Activated naive CD4-positive, alpha-beta T cell treated with anti-CD3 and anti-CD28 coated beads for 36 hours (primary cell): ENCODE measurements around the gene CTTN. TPM values are rescaled to one million over a fixed set of nuclear protein-coding genes. Genes with fewer than 3 reads are reported as not detected.

Experiments used
- CTCF ChIA-PET: fragments of 350-600 bp; sonication (Branson Sonifier 250); formaldehyde crosslinking; loops from one replicate; lab custom pipeline; 2021; ENCODE audit warnings: antibody characterized with exemption; lab: Charles Lee
- DNase-seq: peaks from one replicate; pipeline ENCODE4 v3.0.0-alpha.2; 2020
- H3K27ac Mint-ChIP-seq: one replicate; pipeline ENCODE4 v1.8.0; 2021; ENCODE audit warnings: mild to moderate bottlenecking, mixed read lengths
- H3K27me3 Mint-ChIP-seq: one replicate; pipeline ENCODE4 v1.8.0; 2021; ENCODE audit warnings: low read depth, mixed read lengths
- H3K36me3 Mint-ChIP-seq: one replicate; pipeline ENCODE4 v1.8.0; 2021; ENCODE audit warnings: low read depth, mixed read lengths
- H3K4me1 Mint-ChIP-seq: one replicate; pipeline ENCODE4 v1.8.0; 2021; ENCODE audit warnings: low read depth, mixed read lengths
- H3K4me3 Mint-ChIP-seq: one replicate; pipeline ENCODE4 v1.8.0; 2021; ENCODE audit warnings: mild to moderate bottlenecking, moderate library complexity, mixed read lengths
- H3K9me3 Mint-ChIP-seq: one replicate; pipeline ENCODE4 v1.8.0; 2021; ENCODE audit warnings: mixed read lengths
- intact Hi-C: fragments of 100-400 bp; cut with micrococcal nuclease; formaldehyde crosslinking; loops from one replicate; pipeline ENCODE4 v1.15.1; 2023
- total RNA-seq, 2 experiments: library from RNA; stranded (reverse); gene quantifications; one replicate each; pipeline ENCODE4 v1.2.3, GENCODE V29; 2021

CTTN gene
- total RNA-seq, 2 experiments from 2014 or later: 44.8 to 52.7 TPM

- no peak overlapping the region for H3K27ac Mint-ChIP-seq
- no peak for DNase-seq
- CTCF ChIA-PET: no interaction called here
- intact Hi-C loops: no loop called here
- H3K4me1 Mint-ChIP-seq: no peaks in the 10 kb centered on the region
- H3K9me3 Mint-ChIP-seq: no peaks in the 10 kb centered on the region
- no peak overlapping the region for H3K4me3 Mint-ChIP-seq
- H3K27me3 Mint-ChIP-seq: no peaks in the 10 kb centered on the region
- peaks cover 37% of the 10 kb centered on the region for H3K36me3 Mint-ChIP-seq
Observed at GRCh38 chr11:70433966-70434812, 35.9 kb downstream of the CTTN start.

- peaks cover 37% of the 10 kb centered on the region for H3K36me3 Mint-ChIP-seq
- CTCF ChIA-PET: no interaction called here
- intact Hi-C loops: no loop called here
Observed at GRCh38 chr11:70434813-70435278, 36.5 kb downstream of the CTTN start.

GRCh38 chr11:70435361-70435760 is 37.0 kb downstream of the CTTN start:
- Mint-ChIP-seq H3K9me3 (no peaks in the 10 kb centered on the region), H3K4me3 (no peak overlapping the region), H3K27ac (no peak overlapping the region), H3K36me3 (peaks cover 35% of the 10 kb centered on the region), H3K4me1 (no peaks in the 10 kb centered on the region), H3K27me3 (no peaks in the 10 kb centered on the region)
- CTCF ChIA-PET: no interaction called here
- no peak for DNase-seq
- intact Hi-C loops: no loop called here

More at GRCh38 chr11:70434813-70435278, 36.5 kb downstream of the CTTN start:
- H3K9me3 Mint-ChIP-seq: no peaks in the 10 kb centered on the region
- no peak for DNase-seq
- H3K27me3 Mint-ChIP-seq: no peaks in the 10 kb centered on the region
- H3K4me3 Mint-ChIP-seq: no peak overlapping the region
- no peak overlapping the region for H3K27ac Mint-ChIP-seq
- no peaks in the 10 kb centered on the region for H3K4me1 Mint-ChIP-seq

GRCh38 chr11:70435765-70436500 is 37.6 kb downstream of the CTTN start:
- Mint-ChIP-seq H3K4me1 (no peaks in the 10 kb centered on the region), H3K9me3 (no peaks in the 10 kb centered on the region), H3K27ac (no peak overlapping the region), H3K36me3 (peaks cover 32% of the 10 kb centered on the region), H3K27me3 (no peaks in the 10 kb centered on the region), H3K4me3 (no peak overlapping the region)
- CTCF ChIA-PET: no interaction called here
- intact Hi-C loops: no loop called here
- no peak for DNase-seq

- H3K4me1 Mint-ChIP-seq: no peaks in the 10 kb centered on the region
- DNase-seq: no peak
- no peaks in the 10 kb centered on the region for H3K27me3 Mint-ChIP-seq
- CTCF ChIA-PET: no interaction called here
- H3K27ac Mint-ChIP-seq: no peak overlapping the region
- intact Hi-C loops: no loop called here
- H3K36me3 Mint-ChIP-seq: peaks cover 29% of the 10 kb centered on the region
- no peak overlapping the region for H3K4me3 Mint-ChIP-seq
- no peaks in the 10 kb centered on the region for H3K9me3 Mint-ChIP-seq
Observed at GRCh38 chr11:70436501-70436860, 38.2 kb downstream of the CTTN start.

GRCh38 chr11:70437111-70437784 is 38.9 kb downstream of the CTTN start:
- H3K27me3 Mint-ChIP-seq: no peaks in the 10 kb centered on the region
- CTCF ChIA-PET: no interaction called here
- H3K4me3 Mint-ChIP-seq: no peak overlapping the region
- no peaks in the 10 kb centered on the region for H3K9me3 Mint-ChIP-seq
- no peak overlapping the region for H3K27ac Mint-ChIP-seq
- no peak for DNase-seq
- peaks cover 24% of the 10 kb centered on the region for H3K36me3 Mint-ChIP-seq
- intact Hi-C loops: no loop called here
- no peaks in the 10 kb centered on the region for H3K4me1 Mint-ChIP-seq

GRCh38 chr11:70440206-70440605 is 41.9 kb downstream of the CTTN start:
- Mint-ChIP-seq H3K27me3 (peaks cover 5% of the 10 kb centered on the region), H3K36me3 (peaks cover 11% of the 10 kb centered on the region), H3K4me1 (no peaks in the 10 kb centered on the region), H3K4me3 (no peak overlapping the region), H3K9me3 (peaks cover 1% of the 10 kb centered on the region), H3K27ac (no peak overlapping the region)
- DNase-seq: no peak
- CTCF ChIA-PET: no interaction called here
- intact Hi-C loops: no loop called here

GRCh38 chr11:70443773-70444030 is 45.4 kb downstream of the CTTN start:
- Mint-ChIP-seq H3K4me3 (no peak overlapping the region), H3K27ac (no peak overlapping the region), H3K36me3 (peaks cover under 1% of the 10 kb centered on the region), H3K4me1 (no peaks in the 10 kb centered on the region), H3K27me3 (peaks cover 10% of the 10 kb centered on the region), H3K9me3 (peaks cover 5% of the 10 kb centered on the region)
- DNase-seq: no peak
- intact Hi-C loops: no loop called here
- CTCF ChIA-PET: no interaction called here

GRCh38 chr11:70445091-70445490 is 46.8 kb downstream of the CTTN start:
- Mint-ChIP-seq H3K9me3 (peaks cover 19% of the 10 kb centered on the region), H3K27me3 (peaks cover 10% of the 10 kb centered on the region), H3K4me1 (no peaks in the 10 kb centered on the region), H3K36me3 (peaks cover 9% of the 10 kb centered on the region), H3K4me3 (no peak overlapping the region), H3K27ac (no peak overlapping the region)
- intact Hi-C loops: no loop called here
- no peak for DNase-seq
- CTCF ChIA-PET: no interaction called here

- Mint-ChIP-seq H3K9me3 (peaks cover 24% of the 10 kb centered on the region), H3K27me3 (peaks cover 10% of the 10 kb centered on the region), H3K4me1 (no peaks in the 10 kb centered on the region), H3K4me3 (no peak overlapping the region), H3K27ac (no peak overlapping the region), H3K36me3 (peaks cover 9% of the 10 kb centered on the region)
- DNase-seq: no peak
- intact Hi-C loops: no loop called here
- CTCF ChIA-PET: no interaction called here
Observed at GRCh38 chr11:70445605-70446004, 47.3 kb downstream of the CTTN start.

- Mint-ChIP-seq H3K4me3 (no peak overlapping the region), H3K9me3 (peaks cover 28% of the 10 kb centered on the region), H3K27ac (no peak overlapping the region), H3K27me3 (peaks cover 10% of the 10 kb centered on the region), H3K4me1 (no peaks in the 10 kb centered on the region), H3K36me3 (peaks cover 9% of the 10 kb centered on the region)
- DNase-seq: peak; percentile 17
- intact Hi-C loops: no loop called here
- CTCF ChIA-PET: no interaction called here
Observed at GRCh38 chr11:70448983-70449567, 50.7 kb downstream of the CTTN start.

- peaks cover 4% of the 10 kb centered on the region for H3K27me3 Mint-ChIP-seq
- DNase-seq: no peak
- peaks cover 4% of the 10 kb centered on the region for H3K36me3 Mint-ChIP-seq
- CTCF ChIA-PET: interaction anchor here (0.6 kb wide), 1 partner anchor 322 kb away, joined by 3 read pairs; no protein-coding TSS in a partner anchor
- intact Hi-C loops: no loop called here
- no peak overlapping the region for H3K27ac Mint-ChIP-seq
- H3K4me1 Mint-ChIP-seq: no peaks in the 10 kb centered on the region
- H3K4me3 Mint-ChIP-seq: no peak overlapping the region
- peaks cover 17% of the 10 kb centered on the region for H3K9me3 Mint-ChIP-seq
Observed at GRCh38 chr11:70454197-70454767, 56.0 kb downstream of the CTTN start.
